ENCODE results near the gene TIMP2. TPM values are rescaled to one million over a fixed set of nuclear protein-coding genes. Genes with fewer than 3 reads are reported as not detected.

Gene TIMP2
- total and polyA plus RNA-seq, 2 of the 8 experiments (the other 6 are each of a cell fraction or from before 2014, with no cell fraction given) = 18.2 to 43.3 TPM

DNA sequence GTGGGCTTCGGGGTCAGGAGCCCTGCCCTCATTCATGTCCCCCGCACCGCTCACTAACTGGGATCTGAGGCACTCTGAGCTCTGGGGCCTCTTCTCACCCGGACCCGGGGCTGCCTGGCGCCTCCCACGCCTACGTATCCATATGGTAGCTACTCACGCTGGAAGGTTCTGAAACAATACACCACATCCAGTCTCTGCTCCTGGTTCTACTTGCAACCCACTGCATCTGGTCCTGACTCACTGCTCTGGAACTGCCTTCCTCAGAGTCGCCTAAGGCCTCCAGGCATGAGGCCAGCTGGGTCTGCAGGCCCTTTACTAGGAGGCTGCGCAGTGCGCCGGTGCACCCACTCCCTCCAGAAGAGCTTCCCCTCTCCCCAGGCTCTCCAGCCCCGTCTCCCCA, 102.6 kb downstream of the TIMP2 start:
- H2AFZ ChIP-seq (ENCODE audit: low read length) = no peak overlapping the region
- FAIRE-seq (no peak), DNase-seq (ENCODE audit: low read depth in 1 of 2, low spot score in 2 of 2) (no peak)
- no peak overlapping the region for H2BK120ac ChIP-seq (replicated peaks; ENCODE audit: low read depth, low read length)
- no peak overlapping the region for H3K18ac ChIP-seq (ENCODE audit: extremely low read depth, low read length)
- no peak overlapping the region for H2BK15ac ChIP-seq (ENCODE audit: low read length)
- no peak overlapping the region for H3K14ac ChIP-seq (ENCODE audit: insufficient read length)
- WGBS, 2 experiments (ENCODE audit: extremely low coverage in 1 of 2, insufficient coverage in 1 of 2, insufficient read length in 1 of 2, insufficient replicate concordance in 2 of 2, low coverage in 1 of 2, low lambda C conversion rate in 2 of 2, missing lambda C conversion rate in 1 of 2) = 92% methylated on average over 12 of the region's 14 CpGs; no CpG with 5 or more reads in 1 of the 2 experiments
- H4K5ac ChIP-seq (ENCODE audit: insufficient read length, low read depth, low read length) = no peak overlapping the region
- H2BK12ac ChIP-seq (ENCODE audit: low read depth, low read length) = no peak overlapping the region
- no peak overlapping the region for H4K8ac ChIP-seq (ENCODE audit: extremely low read depth, insufficient read depth, low read length)
- POLR2A ChIA-PET (ENCODE audit: partially characterized antibody) = interaction anchor here (0.5 to 0.9 kb wide), 3 partner anchors 11 to 22 kb away, joined by 3 read pairs; no protein-coding TSS in a partner anchor
- H3K27ac ChIP-seq (ENCODE audit: low read depth, low read length) = no peak overlapping the region
- no peaks in the 10 kb centered on the region for H3K23me2 ChIP-seq (ENCODE audit: low read depth, low read length)
- H3K9ac ChIP-seq (replicated peaks in 1 of 4; ENCODE audit: extremely low read depth in 1 of 4, low read depth in 3 of 4, low read length in 3 of 4) = no peak overlapping the region
- H4K91ac ChIP-seq (replicated peaks; ENCODE audit: insufficient read length, low read length) = no peak overlapping the region
- CTCF ChIA-PET (ENCODE audit: partially characterized antibody) = interaction anchor here (1.8 to 2.2 kb wide), 3 partner anchors 10 to 13 kb away, joined by 4 to 14 read pairs (median 7); no protein-coding TSS in a partner anchor
- H3K36me3 ChIP-seq (ENCODE audit: control insufficient read depth in 2 of 4, insufficient read depth in 4 of 4, low read length in 3 of 4) = peaks cover 41 to 78% (median 77%) of the 10 kb centered on the region in 4 experiments
- H3K4me3 ChIP-seq (ENCODE audit: extremely low read depth in 1 of 4, insufficient read depth in 2 of 4, low read depth in 3 of 4, low read length in 4 of 4) = no peak overlapping the region
- H3K27me3 ChIP-seq (replicated peaks in 1 of 4; ENCODE audit: control insufficient read depth in 3 of 4, extremely low read depth in 1 of 4, insufficient read depth in 3 of 4, low read length in 3 of 4) = no peaks in the 10 kb centered on the region
- peaks cover 6 to 12% of the 10 kb centered on the region in 2 experiments for H4K20me1 ChIP-seq (replicated peaks in 1 of 2; ENCODE audit: control insufficient read depth in 1 of 2, insufficient read depth in 2 of 2, low read length in 2 of 2)
- H2AK5ac ChIP-seq (ENCODE audit: low read depth, low read length) = no peak overlapping the region
- no peak overlapping the region for H3K4me2 ChIP-seq (ENCODE audit: insufficient read depth in 1 of 2, low read depth in 2 of 2, low read length in 2 of 2)
- H3K4ac ChIP-seq (replicated peaks; ENCODE audit: insufficient read length, low read depth, low read length) = no peak overlapping the region
- H3K56ac ChIP-seq (replicated peaks; ENCODE audit: insufficient read length, low read depth, low read length) = no peak overlapping the region
- no peak overlapping the region for H3K23ac ChIP-seq (ENCODE audit: insufficient read length)
- no peak overlapping the region for H2BK20ac ChIP-seq (ENCODE audit: low read length)
- no peaks in the 10 kb centered on the region for H3K9me3 ChIP-seq (ENCODE audit: insufficient read depth in 2 of 2, low read depth in 1 of 2, low read length in 1 of 2)
- peaks cover 0 to 9% of the 10 kb centered on the region in 2 experiments; a peak in 1 of 4 replicates for H3K79me2 ChIP-seq (ENCODE audit: control insufficient read depth in 1 of 2, insufficient read depth in 2 of 2, low read length in 2 of 2)
- no peaks in the 10 kb centered on the region for H3K4me1 ChIP-seq (replicated peaks in 1 of 4; ENCODE audit: control insufficient read depth in 3 of 4, insufficient read depth in 4 of 4, low read length in 3 of 4)
- peaks cover 4% of the 10 kb centered on the region; the same call in 1 of the 2 replicates for H3K79me1 ChIP-seq (ENCODE audit: low read depth, low read length)
- H2BK5ac ChIP-seq (ENCODE audit: low read depth, low read length) = no peak overlapping the region
- TF ChIP-seq RXRA (IDR thresholded peaks at IDR 0.05; ENCODE audit: insufficient read depth, low read depth, low read length) (no peak), ZNF274 (IDR thresholded peaks at IDR 0.05; ENCODE audit: borderline replicate concordance, extremely low read depth, low read length) (no peak), CEBPB (IDR thresholded peaks at IDR 0.05; ENCODE audit: low read depth, low read length) (no peak), GTF2F1 (IDR thresholded peaks at IDR 0.05; ENCODE audit: borderline replicate concordance, low read depth, low read length) (no peak), BRCA1 (IDR thresholded peaks at IDR 0.05; ENCODE audit: low read depth, low read length) (no peak), MAFK (IDR thresholded peaks at IDR 0.05; ENCODE audit: low read depth, low read length) (no peak), SIX5 (IDR thresholded peaks at IDR 0.05; ENCODE audit: low read depth, low read length) (no peak), KDM1A (IDR thresholded peaks at IDR 0.05; ENCODE audit: borderline replicate concordance, low read length) (no peak), RNF2 (IDR thresholded peaks at IDR 0.05; ENCODE audit: borderline replicate concordance, low read depth, low read length, missing control alignments, poor library complexity, severe bottlenecking) (no peak), HDAC6 (IDR thresholded peaks at IDR 0.05; ENCODE audit: low read depth, low read length) (no peak), CHD2 (IDR thresholded peaks at IDR 0.05; ENCODE audit: low read length) (no peak), YY1 (IDR thresholded peaks at IDR 0.05; ENCODE audit: low read depth, low read length) (no peak), POLR2AphosphoS5 (IDR thresholded peaks at IDR 0.05; ENCODE audit: low read depth, low read length) (no peak)
- TF ChIP-seq, protein P1, sequence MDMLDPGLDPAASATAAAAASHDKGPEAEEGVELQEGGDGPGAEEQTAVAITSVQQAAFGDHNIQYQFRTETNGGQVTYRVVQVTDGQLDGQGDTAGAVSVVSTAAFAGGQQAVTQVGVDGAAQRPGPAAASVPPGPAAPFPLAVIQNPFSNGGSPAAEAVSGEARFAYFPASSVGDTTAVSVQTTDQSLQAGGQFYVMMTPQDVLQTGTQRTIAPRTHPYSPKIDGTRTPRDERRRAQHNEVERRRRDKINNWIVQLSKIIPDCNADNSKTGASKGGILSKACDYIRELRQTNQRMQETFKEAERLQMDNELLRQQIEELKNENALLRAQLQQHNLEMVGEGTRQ (IDR thresholded peaks at IDR 0.05; ENCODE audit: low read length) = no peak

Measured in H1 (cell line).